H1 (cell line): ENCODE results near the gene RCSD1.

Experiments used
- CREB1 ChIP-seq: IDR thresholded peaks from 2 replicates; pipeline ENCODE4 v1.6.1; 2012; ENCODE audit warnings: inconsistent platforms
- CTCF ChIP-seq, 3 experiments: IDR thresholded peaks; 1 replicate in 2 of 3; 2 replicates in 1 of 3; pipeline versions ENCODE4 v1.5.1 to v1.6.1; 2011; ENCODE audit warnings: low read length in 3 of 3, mild to moderate bottlenecking in 3 of 3, inconsistent platforms in 2 of 3, low read depth in 1 of 3, moderate library complexity in 1 of 3; ENCODE audit not compliant: insufficient read depth in 1 of 3; ENCODE audit errors: control extremely low read depth in 1 of 3
- EGR1 ChIP-seq: IDR thresholded peaks from 2 replicates; pipeline ENCODE4 v1.6.1; 2011; ENCODE audit warnings: low read depth, low read length, borderline replicate concordance
- EP300 ChIP-seq, 2 experiments: IDR thresholded peaks; 1 replicate in 1 of 2; 2 replicates in 1 of 2; pipeline ENCODE4 v1.6.1; 2011 to 2012; ENCODE audit warnings: low read depth in 2 of 2, low read length in 2 of 2, mild to moderate bottlenecking in 2 of 2, borderline replicate concordance in 1 of 2, inconsistent platforms in 1 of 2, moderate library complexity in 1 of 2
- EZH2 ChIP-seq: fragments of 200-600 bp; sonication (generic); IDR thresholded peaks from 2 replicates; pipeline ENCODE4 v1.7.1; 2012; ENCODE audit warnings: low read depth, mild to moderate bottlenecking, moderate library complexity, low read length, inconsistent platforms; ENCODE audit not compliant: severe bottlenecking
- JUN ChIP-seq: IDR thresholded peaks from 2 replicates; pipeline ENCODE4 v1.6.1; 2011; ENCODE audit warnings: low read depth, mild to moderate bottlenecking, improper control_type of control experiment, low read length
- JUND ChIP-seq: IDR thresholded peaks from 2 replicates; pipeline ENCODE4 v1.6.1; 2011; ENCODE audit warnings: mild to moderate bottlenecking, improper control_type of control experiment, low read length
- KDM5A ChIP-seq: fragments of 200-600 bp; IDR thresholded peaks from 2 replicates; pipeline ENCODE4 v1.7.1; 2012; ENCODE audit warnings: mild to moderate bottlenecking, low read length, inconsistent platforms, mixed read lengths
- POLR2A ChIP-seq, 2 experiments: IDR thresholded peaks; 1 replicate in 1 of 2; 2 replicates in 1 of 2; pipeline ENCODE4 v1.6.1; 2011; ENCODE audit warnings: low read depth in 2 of 2, low read length in 2 of 2, mild to moderate bottlenecking in 2 of 2; ENCODE audit errors: control extremely low read depth in 1 of 2
- POLR2AphosphoS5 ChIP-seq: IDR thresholded peaks from 2 replicates; pipeline ENCODE4 v1.6.1; 2011; ENCODE audit warnings: low read depth, low read length
- RNF2 ChIP-seq: fragments of 200-900, 300-1000 bp; sonication (generic); IDR thresholded peaks from 2 replicates; pipeline ENCODE4 v1.7.1; 2016; ENCODE audit warnings: borderline replicate concordance, low read depth, mild to moderate bottlenecking, antibody characterized with exemption, low read length; ENCODE audit not compliant: poor library complexity, severe bottlenecking; ENCODE audit errors: missing control alignments
- SP1 ChIP-seq: IDR thresholded peaks from 2 replicates; pipeline ENCODE4 v1.6.1; 2011; ENCODE audit warnings: low read depth, low read length
- SRF ChIP-seq: IDR thresholded peaks from 2 replicates; pipeline ENCODE4 v1.6.1; 2011; ENCODE audit warnings: mild to moderate bottlenecking, low read depth, low read length, moderate library complexity
- USF2 ChIP-seq: IDR thresholded peaks from 2 replicates; pipeline ENCODE4 v1.6.1; 2011; ENCODE audit warnings: low read length, improper control_type of control experiment

GRCh38 chr1:167625040-167625823 lies 4.8 kb upstream of the RCSD1 start:
- TF ChIP-seq CTCF (IDR thresholded peaks at IDR 0.05; ENCODE audit: control extremely low read depth in 1 of 3, insufficient read depth in 1 of 3, low read depth in 1 of 3, low read length in 3 of 3) (no peak), KDM5A (no peak), CREB1 (no peak), RNF2 (no peak), POLR2A (IDR thresholded peaks at IDR 0.05; ENCODE audit: control extremely low read depth in 1 of 2, low read depth in 2 of 2, low read length in 2 of 2) (no peak), SP1 (no peak), SRF (no peak), EZH2 (no peak), POLR2AphosphoS5 (no peak), EP300 (IDR thresholded peaks at IDR 0.05; ENCODE audit: borderline replicate concordance in 1 of 2, low read depth in 2 of 2, low read length in 2 of 2) (no peak), EGR1 (no peak), JUN (no peak), USF2 (no peak), JUND (no peak)
